ENCODE data around the gene OPCML. TPM values are rescaled to one million over a fixed set of nuclear protein-coding genes. Genes with fewer than 3 reads are reported as not detected.

Gene OPCML
- polyA plus RNA-seq, 1 donor from 2014 or later: 11.6 TPM

- H3K4me3 ChIP-seq (ENCODE audit: low read length): no peak overlapping the region
- no peaks in the 10 kb centered on the region for H3K36me3 ChIP-seq (ENCODE audit: insufficient read depth, low read length)
- no peaks in the 10 kb centered on the region for H3K9me2 ChIP-seq (ENCODE audit: insufficient read depth, low read length)
- H3K9ac ChIP-seq (ENCODE audit: low read length): no peak overlapping the region
- no peaks in the 10 kb centered on the region for H3K27me3 ChIP-seq (ENCODE audit: insufficient read depth, low read depth, low read length)
- peak overlapping the region; percentile 12 for H3K4me2 ChIP-seq (ENCODE audit: low read length)
- peak overlapping the region; percentile 53 for H3K27ac ChIP-seq (ENCODE audit: low read length)
- H2AFZ ChIP-seq (ENCODE audit: low read depth, low read length): no peak overlapping the region
- H3K9me3 ChIP-seq (ENCODE audit: low read length): no peaks in the 10 kb centered on the region
- H3K79me2 ChIP-seq (replicated peaks; ENCODE audit: insufficient read depth, low read length): no peaks in the 10 kb centered on the region
- TF ChIP-seq EZH2 (IDR thresholded peaks at IDR 0.05; ENCODE audit: borderline replicate concordance, insufficient read depth, low read length, poor library complexity, severe bottlenecking): no peak
- no peak for TF ChIP-seq RAD21 (conservative IDR thresholded peaks at IDR 0.05)
- no peak for TF ChIP-seq EP300 (conservative IDR thresholded peaks at IDR 0.05; ENCODE audit: poor library complexity, severe bottlenecking)
- no peak for TF ChIP-seq POLR2AphosphoS5 (IDR thresholded peaks at IDR 0.05)
- no peak for TF ChIP-seq MXI1 (conservative IDR thresholded peaks at IDR 0.05; ENCODE audit: poor library complexity, severe bottlenecking)
- no peak for TF ChIP-seq REST (IDR thresholded peaks at IDR 0.05; ENCODE audit: borderline replicate concordance)
- TF ChIP-seq TAF1 (IDR thresholded peaks at IDR 0.05; ENCODE audit: low read depth): no peak
- no peak for TF ChIP-seq SMC3 (conservative IDR thresholded peaks at IDR 0.05; ENCODE audit: poor library complexity)
- no peak for TF ChIP-seq CTCF (IDR thresholded peaks at IDR 0.05; ENCODE audit: poor library complexity, severe bottlenecking)
- H4K20me1 ChIP-seq (ENCODE audit: insufficient read depth): no peaks in the 10 kb centered on the region
- H3F3A ChIP-seq (ENCODE audit: insufficient read depth, low read length, poor library complexity, severe bottlenecking): no peaks in the 10 kb centered on the region
Measured at GRCh38 chr11:132866783-132867545, 665.3 kb downstream of the OPCML start.

- Histone ChIP-seq H3F3A (ENCODE audit: insufficient read depth, low read length, poor library complexity, severe bottlenecking) (no peaks in the 10 kb centered on the region), H3K27ac (ENCODE audit: low read length) (no peak overlapping the region), H3K79me2 (replicated peaks; ENCODE audit: insufficient read depth, low read length) (no peaks in the 10 kb centered on the region), H3K4me2 (ENCODE audit: low read length) (no peak overlapping the region), H3K9me3 (ENCODE audit: low read length) (no peaks in the 10 kb centered on the region), H3K9ac (ENCODE audit: low read length) (no peak overlapping the region), H3K27me3 (ENCODE audit: insufficient read depth, low read depth, low read length) (no peaks in the 10 kb centered on the region), H2AFZ (ENCODE audit: low read depth, low read length) (no peak overlapping the region), H4K20me1 (ENCODE audit: insufficient read depth) (no peaks in the 10 kb centered on the region), H3K9me2 (ENCODE audit: insufficient read depth, low read length) (no peaks in the 10 kb centered on the region), H3K36me3 (ENCODE audit: insufficient read depth, low read length) (no peaks in the 10 kb centered on the region), H3K4me3 (ENCODE audit: low read length) (no peak overlapping the region)
- TF ChIP-seq REST (IDR thresholded peaks at IDR 0.05; ENCODE audit: borderline replicate concordance): no peak
Measured at GRCh38 chr11:132865623-132866022, 666.7 kb downstream of the OPCML start.
